Sigmoid colon (tissue), 7 donors: Measurements from ENCODE around the gene PGAP2. TPM values are rescaled to one million over a fixed set of nuclear protein-coding genes. Genes with fewer than 3 reads are reported as not detected.

Experiments used
- DNase-seq: peaks from one replicate; pipeline ENCODE4 v3.0.0-alpha.2; 2019
- H3K27ac ChIP-seq, 4 donors: fragments of 200-600 bp; sonication (generic); one replicate each; pipeline ENCODE4 v1.5.1; 2016 to 2019; ENCODE audit warnings: mild to moderate bottlenecking in 1 of 4
- H3K27me3 ChIP-seq, 3 donors: fragments of 200-600 bp; sonication (generic); one replicate each; pipeline ENCODE4 v1.5.1; 2019; ENCODE audit warnings: mild to moderate bottlenecking in 1 of 3
- H3K36me3 ChIP-seq, 4 donors: fragments of 200-600 bp; sonication (generic); one replicate each; pipeline ENCODE4 v1.5.1; 2016 to 2019
- H3K4me1 ChIP-seq, 4 donors: fragments of 200-600 bp; sonication (generic); one replicate each; pipeline ENCODE4 v1.5.1; 2017 to 2019
- H3K4me3 ChIP-seq, 4 donors: fragments of 200-600 bp; sonication (generic); one replicate each; pipeline ENCODE4 v1.5.1; 2017 to 2019; ENCODE audit warnings: mild to moderate bottlenecking in 2 of 4, moderate library complexity in 1 of 4
- H3K9me3 ChIP-seq, 4 donors: fragments of 200-600 bp in 3 of 4; sonication (generic) in 3 of 4; one replicate each; pipeline versions ENCODE4 v1.5.1 to v1.6.1; 2013 to 2019
- EP300 ChIP-seq, 4 donors: sonication (generic); formaldehyde crosslinking; IDR thresholded peaks; one replicate each; pipeline ENCODE4 v1.6.1; 2017; ENCODE audit warnings: antibody characterized with exemption in 4 of 4
- POLR2A ChIP-seq, 2 donors: fragments of 450-650 bp; IDR thresholded peaks; one replicate each; pipeline ENCODE4 v1.6.1; 2016; ENCODE audit warnings: antibody characterized with exemption in 2 of 2, mild to moderate bottlenecking in 2 of 2, moderate library complexity in 2 of 2
- POLR2AphosphoS5 ChIP-seq, 4 donors: sonication (generic); formaldehyde crosslinking; IDR thresholded peaks; one replicate each; pipeline ENCODE4 v1.6.1; 2017; ENCODE audit warnings: antibody characterized with exemption in 4 of 4
- WGBS, 2 donors: extraction: QIAGEN DNeasy Blood & Tissue Kit; methylation state at CpG; one replicate each; pipeline ENCODE4 v1.1.7; 2013; 5-methylcytosine and 5-hydroxymethylcytosine counted together
- intact Hi-C: fragments of 100-400 bp; cut with DNase I; formaldehyde crosslinking; loops from one replicate; pipeline ENCODE4 v1.15.1; 2023
- polyA plus RNA-seq, 3 donors: library from polyadenylated mRNA; stranded (reverse); fragments of 200-250 nt; gene quantifications; one replicate each; pipeline ENCODE4 v1.2.3, GENCODE V29; 2013
- total RNA-seq, 4 donors: library from RNA; depleted of rRNA; stranded (reverse); fragments of >200 nt; gene quantifications; one replicate each; pipeline ENCODE4 v1.1.0, GENCODE V29; 2016
- TF ChIP-seq, protein P1 (sequence below), 4 experiments: fragments of 450-650 bp in 3 of 4; fragments of 200-600 bp in 1 of 4; IDR thresholded peaks; one replicate each; pipeline ENCODE4 v1.5.1; 2016 to 2019; ENCODE audit warnings: antibody characterized with exemption in 4 of 4, mild to moderate bottlenecking in 3 of 4, moderate library complexity in 2 of 4
- donor health status: healthy with polysubstance abuse.
- donor health status: Bipolar disorder and iron deficiency.
- donor health status: healthy.

Gene PGAP2
- total and polyA plus RNA-seq, 7 donors: 3.7 to 19.4 (median 6.9) TPM

DNA sequence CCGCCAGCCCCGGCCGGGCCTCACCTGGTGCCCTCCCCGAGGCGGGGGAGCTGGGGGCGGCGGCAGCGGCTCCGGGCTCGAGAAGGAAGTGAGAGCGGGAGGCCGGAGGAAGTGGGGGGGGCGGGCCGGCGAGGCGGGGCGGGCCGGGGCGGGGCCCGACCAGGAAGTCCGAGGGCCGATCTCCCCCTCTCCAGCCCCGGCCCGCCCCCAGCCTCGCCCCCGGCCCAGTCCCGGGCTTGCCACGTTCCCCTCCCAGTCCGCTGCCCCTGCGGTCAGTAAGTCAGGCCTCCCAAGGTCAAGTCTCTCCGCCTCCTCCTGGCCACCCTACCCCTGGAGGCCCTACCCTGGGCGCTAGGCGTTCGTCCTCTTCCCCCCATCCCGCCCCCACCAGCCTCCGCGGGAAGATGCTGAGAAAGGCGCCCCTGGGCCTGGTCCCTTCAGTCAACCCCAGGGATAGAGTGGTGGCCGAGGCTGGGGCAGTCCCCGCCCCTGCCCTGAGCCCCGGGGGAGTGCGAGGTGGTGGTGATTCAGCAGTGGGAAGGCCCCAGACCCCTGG is 32.6 kb downstream of the PGAP2 start, which contains the start of gene RHOG:
TSS of gene RHOG (minus strand) at position 90 of the 556 bp plus-strand sequence. CDS start 12,821 bp downstream, outside the sequence.
- H3K36me3 ChIP-seq: no peaks in the 10 kb centered on the region
- peak within 1 kb of the TSS; percentile 83 to 99 (median 92) for H3K4me3 ChIP-seq
- peak within 1 kb of the TSS; percentile 95 to 99 (median 98) for H3K27ac ChIP-seq
- intact Hi-C loops: loop anchor here (2.0 to 5.0 kb wide), 3 partner anchors 32 to 251 kb away; partner anchors contain the start of genes NUP98, PGAP2 and RRM1
- peaks cover 0 to 51% (median 32%) of the 10 kb centered on the region in 4 donors for H3K4me1 ChIP-seq
- H3K27me3 ChIP-seq: no peaks in the 10 kb centered on the region
- TF ChIP-seq EP300 (IDR thresholded peaks at IDR 0.05): no peak
- TF ChIP-seq POLR2AphosphoS5 (IDR thresholded peaks at IDR 0.05): peak; percentile 48 to 85 (median 78)
- 1% methylated on average over 41 to 42 of the region's 42 CpGs for WGBS, 2 donors
- H3K9me3 ChIP-seq: no peaks in the 10 kb centered on the region
- peak; percentile 93 for DNase-seq

DNA sequence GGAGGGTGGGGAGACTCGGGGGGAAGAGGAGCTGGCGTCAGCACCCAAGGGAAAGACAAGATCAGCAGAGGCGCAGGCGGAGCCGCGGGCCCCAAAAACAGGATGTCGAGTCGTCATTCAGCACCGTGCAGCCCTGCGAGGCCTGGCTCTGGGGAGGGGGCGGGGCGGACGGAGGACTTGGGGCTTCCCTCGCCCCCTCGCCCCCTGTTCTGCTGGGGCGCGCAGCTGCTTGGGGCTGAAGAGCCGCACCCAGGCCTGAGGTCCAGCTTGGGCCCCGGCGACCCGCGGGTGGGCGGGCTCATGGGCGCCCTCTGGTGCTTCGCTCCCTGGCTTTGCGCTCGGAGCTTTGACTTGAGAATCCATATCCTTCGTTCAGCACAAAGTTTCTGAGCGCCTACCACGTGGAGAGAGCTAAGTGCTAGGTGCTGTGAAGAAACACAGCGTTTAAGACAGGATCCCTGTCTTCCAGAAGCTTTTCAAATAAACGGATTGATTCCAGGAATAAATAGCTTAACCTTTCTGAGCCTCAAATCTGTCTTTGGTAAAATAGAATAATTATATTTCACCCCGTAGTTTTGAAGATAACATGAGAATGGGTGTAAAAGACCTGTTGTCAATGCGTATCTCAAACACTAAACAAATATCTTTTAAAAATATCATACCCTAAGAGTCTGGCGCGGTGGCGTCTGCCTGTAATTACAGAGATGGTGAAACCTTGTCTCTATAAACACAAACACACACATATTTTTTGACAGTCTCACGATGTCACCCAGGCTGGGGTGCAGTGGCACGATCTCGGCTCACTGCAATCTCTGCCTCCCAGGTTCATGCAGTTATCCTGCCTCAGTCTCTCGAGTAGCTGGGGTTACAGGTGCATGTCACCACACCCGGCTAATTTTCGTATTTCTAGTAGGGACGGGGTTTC is 33.3 kb downstream of the PGAP2 start:
- intact Hi-C loops: loop anchor here (2.0 to 5.0 kb wide), 3 partner anchors 33 to 251 kb away; partner anchors contain the start of genes NUP98, PGAP2 and RRM1
- Histone ChIP-seq H3K27ac (peak overlapping the region; percentile 95 to 99 (median 98)), H3K4me1 (peaks cover 0 to 44% (median 31%) of the 10 kb centered on the region in 4 donors), H3K27me3 (no peaks in the 10 kb centered on the region), H3K4me3 (peak overlapping the region; percentile 83 to 99 (median 92)), H3K9me3 (no peaks in the 10 kb centered on the region), H3K36me3 (no peaks in the 10 kb centered on the region)
- 18 to 22% methylated on average over 44 of the region's 44 CpGs for WGBS, 2 donors
- peak; percentile 92 for DNase-seq
- TF ChIP-seq, protein P1, sequence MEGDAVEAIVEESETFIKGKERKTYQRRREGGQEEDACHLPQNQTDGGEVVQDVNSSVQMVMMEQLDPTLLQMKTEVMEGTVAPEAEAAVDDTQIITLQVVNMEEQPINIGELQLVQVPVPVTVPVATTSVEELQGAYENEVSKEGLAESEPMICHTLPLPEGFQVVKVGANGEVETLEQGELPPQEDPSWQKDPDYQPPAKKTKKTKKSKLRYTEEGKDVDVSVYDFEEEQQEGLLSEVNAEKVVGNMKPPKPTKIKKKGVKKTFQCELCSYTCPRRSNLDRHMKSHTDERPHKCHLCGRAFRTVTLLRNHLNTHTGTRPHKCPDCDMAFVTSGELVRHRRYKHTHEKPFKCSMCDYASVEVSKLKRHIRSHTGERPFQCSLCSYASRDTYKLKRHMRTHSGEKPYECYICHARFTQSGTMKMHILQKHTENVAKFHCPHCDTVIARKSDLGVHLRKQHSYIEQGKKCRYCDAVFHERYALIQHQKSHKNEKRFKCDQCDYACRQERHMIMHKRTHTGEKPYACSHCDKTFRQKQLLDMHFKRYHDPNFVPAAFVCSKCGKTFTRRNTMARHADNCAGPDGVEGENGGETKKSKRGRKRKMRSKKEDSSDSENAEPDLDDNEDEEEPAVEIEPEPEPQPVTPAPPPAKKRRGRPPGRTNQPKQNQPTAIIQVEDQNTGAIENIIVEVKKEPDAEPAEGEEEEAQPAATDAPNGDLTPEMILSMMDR (IDR thresholded peaks at IDR 0.05): peak; percentile 57 to 78 (median 64)
- TF ChIP-seq POLR2AphosphoS5 (IDR thresholded peaks at IDR 0.05) (peak; percentile 68 to 85 (median 75)), POLR2A (IDR thresholded peaks at IDR 0.05) (peak in 1 of 2 donors; percentile 33), EP300 (IDR thresholded peaks at IDR 0.05) (no peak)

DNA sequence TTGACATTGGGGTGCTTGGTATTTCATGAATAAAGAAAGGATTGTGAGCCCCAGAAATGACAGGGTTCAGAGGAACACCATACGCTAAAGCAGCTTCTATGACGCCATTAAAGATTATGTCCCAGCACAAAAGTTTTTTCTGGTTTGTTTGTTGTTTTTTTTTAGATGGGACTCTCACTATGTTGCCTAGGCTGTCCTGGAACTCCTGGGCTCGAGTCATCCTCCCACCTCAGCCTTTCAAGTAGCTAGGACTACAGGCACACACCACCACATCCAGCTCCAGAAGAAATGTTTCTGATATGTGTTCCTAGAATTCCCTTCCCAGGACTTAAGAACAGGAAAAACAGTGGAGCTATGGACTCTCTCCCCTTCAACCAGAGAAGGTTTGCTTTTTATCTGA is 35.0 kb downstream of the PGAP2 start:
- intact Hi-C loops: loop anchor here (5.0 kb wide), 1 partner anchor 249 kb away; the partner anchor contains the start of gene RRM1

DNA sequence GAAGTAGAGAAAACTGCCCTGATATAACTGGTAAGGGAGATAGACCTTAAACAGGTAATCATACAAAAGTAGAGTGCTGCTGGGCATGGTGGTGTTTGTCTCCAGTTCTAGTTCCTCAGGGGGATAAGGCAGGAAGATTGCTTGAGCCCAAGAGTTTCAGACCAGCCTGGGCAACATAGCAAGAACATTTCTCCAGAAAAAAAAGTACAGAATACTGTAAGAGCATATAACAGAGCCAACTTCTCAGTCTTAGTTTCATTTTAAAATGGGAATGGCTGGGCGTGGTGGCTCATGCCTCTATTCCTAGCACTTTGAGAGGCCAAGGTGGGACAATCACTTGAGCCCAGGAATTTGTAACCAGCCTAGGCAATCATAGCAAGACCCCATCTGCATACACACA is 36.9 kb downstream of the PGAP2 start:
- no peak overlapping the region for H3K4me3 ChIP-seq
- no peak for TF ChIP-seq EP300 (IDR thresholded peaks at IDR 0.05)
- TF ChIP-seq POLR2A (IDR thresholded peaks at IDR 0.05): no peak
- TF ChIP-seq POLR2AphosphoS5 (IDR thresholded peaks at IDR 0.05): no peak
- TF ChIP-seq, protein P1 (IDR thresholded peaks at IDR 0.05): no peak
- WGBS, 2 donors: 83 to 88% methylated on average over 1 of the region's 1 CpG
- H3K36me3 ChIP-seq: no peaks in the 10 kb centered on the region
- no peaks in the 10 kb centered on the region for H3K9me3 ChIP-seq
- H3K27ac ChIP-seq: no peak overlapping the region
- no peaks in the 10 kb centered on the region for H3K27me3 ChIP-seq
- DNase-seq: no peak
- H3K4me1 ChIP-seq: peaks cover 0 to 10% (median 3%) of the 10 kb centered on the region in 4 donors
- intact Hi-C loops: no loop called here

More for the DNA sequence above, 35.0 kb downstream of the PGAP2 start:
- DNase-seq: no peak
- Histone ChIP-seq H3K36me3 (no peaks in the 10 kb centered on the region), H3K27ac (no peak overlapping the region), H3K27me3 (no peaks in the 10 kb centered on the region), H3K4me3 (no peak overlapping the region), H3K4me1 (peaks cover 0 to 29% (median 21%) of the 10 kb centered on the region in 4 donors), H3K9me3 (no peaks in the 10 kb centered on the region)
- TF ChIP-seq, protein P1 (IDR thresholded peaks at IDR 0.05): no peak
- no peak for TF ChIP-seq POLR2AphosphoS5 (IDR thresholded peaks at IDR 0.05)
- 91 to 92% methylated on average over 3 of the region's 3 CpGs for WGBS, 2 donors

DNA sequence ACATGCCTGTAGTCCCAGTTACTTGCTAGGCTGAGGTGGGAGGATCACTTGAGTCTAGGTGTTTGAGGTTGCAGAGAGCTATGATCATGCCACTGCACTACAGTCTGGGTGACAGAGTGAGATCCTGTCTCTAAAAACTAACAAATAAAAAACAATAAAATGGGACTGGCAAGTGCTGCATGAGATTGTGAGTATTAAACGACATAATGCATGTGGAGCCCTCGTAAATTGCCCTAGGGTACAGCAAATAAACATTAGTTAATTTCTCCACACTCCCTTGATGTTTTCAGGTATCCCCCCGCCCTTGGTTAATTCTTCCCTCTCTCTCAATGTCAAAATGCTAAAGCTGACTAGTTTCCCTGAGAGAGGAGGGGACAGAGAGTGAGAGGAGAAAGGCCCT is 37.3 kb downstream of the PGAP2 start:
- Histone ChIP-seq H3K4me3 (no peak overlapping the region), H3K9me3 (no peaks in the 10 kb centered on the region), H3K36me3 (no peaks in the 10 kb centered on the region), H3K4me1 (peaks cover 0 to 8% (median 3%) of the 10 kb centered on the region in 4 donors), H3K27me3 (no peaks in the 10 kb centered on the region), H3K27ac (no peak overlapping the region)
- no peak for DNase-seq
- intact Hi-C loops: no loop called here
- 47 to 78% methylated on average over 3 of the region's 3 CpGs for WGBS, 2 donors
- TF ChIP-seq POLR2AphosphoS5 (IDR thresholded peaks at IDR 0.05): no peak
- TF ChIP-seq POLR2A (IDR thresholded peaks at IDR 0.05): no peak
- TF ChIP-seq, protein P1 (IDR thresholded peaks at IDR 0.05): no peak
